ENCODE measurements around the gene F10. TPM values are rescaled to one million over a fixed set of nuclear protein-coding genes. Genes with fewer than 3 reads are reported as not detected.

F10 gene
- total RNA-seq, 2 experiments from 2014 or later: not detected

DNA sequence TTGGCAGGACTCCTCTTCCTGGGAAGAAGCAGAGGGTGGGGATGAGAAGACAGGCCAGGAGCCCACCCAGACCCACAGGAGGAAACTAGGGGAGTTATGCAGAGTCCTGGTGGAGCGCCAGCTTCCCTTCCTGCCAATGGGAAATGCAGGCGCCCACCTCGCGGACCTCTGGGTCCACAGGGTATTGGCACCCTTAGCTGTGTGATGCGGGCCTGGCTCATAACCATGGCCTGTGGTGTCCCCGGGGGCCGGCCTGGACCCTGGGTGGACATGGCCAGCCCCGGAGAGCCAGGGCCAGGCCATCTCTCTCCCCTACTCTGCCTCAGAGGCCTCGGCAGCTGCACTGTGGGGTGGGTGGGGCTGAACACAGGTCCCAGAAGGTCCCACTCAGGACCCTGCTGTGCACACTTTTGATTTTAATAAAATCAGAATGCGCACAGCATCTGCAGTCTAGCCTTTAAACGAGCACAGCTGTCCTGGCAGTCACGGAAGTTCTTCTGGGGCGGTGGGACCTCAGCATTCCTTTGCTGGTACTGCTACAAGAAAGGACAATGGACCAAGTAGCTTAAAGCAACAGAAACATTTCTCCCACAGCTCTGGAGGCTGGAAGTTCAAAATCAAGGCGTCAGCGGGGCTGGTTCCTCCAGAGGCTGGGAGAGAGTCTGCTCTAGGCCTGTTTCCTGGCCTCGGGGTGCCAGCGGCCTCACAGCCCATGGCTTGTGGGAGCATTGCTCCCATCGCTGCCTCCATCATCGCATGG, 1.8 kb downstream of the F10 start:
- H3K9me3 Mint-ChIP-seq: no peaks in the 10 kb centered on the region
- no peak overlapping the region for H3K27ac Mint-ChIP-seq
- no peaks in the 10 kb centered on the region for H3K36me3 Mint-ChIP-seq
- H3K27me3 Mint-ChIP-seq: peaks cover 29% of the 10 kb centered on the region
- no peaks in the 10 kb centered on the region for H3K4me1 Mint-ChIP-seq
- H3K4me3 Mint-ChIP-seq: no peak overlapping the region
- DNase-seq: no peak

DNA sequence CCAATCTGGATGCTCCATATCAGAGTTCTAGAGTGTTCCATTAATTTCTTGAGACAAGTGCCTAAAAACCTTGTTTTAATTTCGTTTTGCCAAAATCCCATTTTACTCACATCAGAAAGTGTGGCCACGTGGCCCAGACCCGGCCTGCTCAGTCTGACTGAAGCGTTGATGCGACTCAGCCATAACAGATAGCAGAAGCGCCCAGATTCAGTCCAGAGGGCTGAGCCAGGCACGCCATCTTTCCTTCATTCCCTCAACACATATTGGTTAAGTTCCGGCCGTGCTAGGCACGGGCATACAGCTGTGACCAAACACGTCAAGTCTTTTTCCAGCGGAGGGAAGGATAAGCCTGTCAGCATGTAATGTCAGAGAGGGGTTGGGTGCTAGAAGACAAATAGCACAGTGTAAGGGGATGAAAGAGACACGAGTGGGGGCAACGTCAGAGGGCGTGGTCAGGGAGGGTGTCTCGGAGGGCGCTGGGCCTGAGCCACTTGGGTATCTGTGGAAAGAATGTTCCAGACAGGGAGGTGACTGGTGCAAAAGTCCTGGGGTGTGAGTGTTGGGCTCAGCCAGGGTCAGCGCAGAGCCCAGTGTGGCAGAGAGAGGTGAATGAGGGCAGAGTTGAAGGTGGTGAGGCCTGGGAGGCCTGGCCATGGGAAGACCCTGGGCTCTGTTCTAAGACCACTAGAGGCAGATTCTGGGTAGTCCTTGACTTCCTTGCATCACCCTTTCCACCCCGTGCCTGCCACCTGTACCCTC, 3.1 kb downstream of the F10 start:
- H3K36me3 Mint-ChIP-seq: peaks cover 1% of the 10 kb centered on the region
- H3K4me3 Mint-ChIP-seq: no peak overlapping the region
- H3K9me3 Mint-ChIP-seq: no peaks in the 10 kb centered on the region
- no peak overlapping the region for H3K27ac Mint-ChIP-seq
- no peaks in the 10 kb centered on the region for H3K4me1 Mint-ChIP-seq
- peaks cover 34% of the 10 kb centered on the region for H3K27me3 Mint-ChIP-seq
- DNase-seq: no peak

DNA sequence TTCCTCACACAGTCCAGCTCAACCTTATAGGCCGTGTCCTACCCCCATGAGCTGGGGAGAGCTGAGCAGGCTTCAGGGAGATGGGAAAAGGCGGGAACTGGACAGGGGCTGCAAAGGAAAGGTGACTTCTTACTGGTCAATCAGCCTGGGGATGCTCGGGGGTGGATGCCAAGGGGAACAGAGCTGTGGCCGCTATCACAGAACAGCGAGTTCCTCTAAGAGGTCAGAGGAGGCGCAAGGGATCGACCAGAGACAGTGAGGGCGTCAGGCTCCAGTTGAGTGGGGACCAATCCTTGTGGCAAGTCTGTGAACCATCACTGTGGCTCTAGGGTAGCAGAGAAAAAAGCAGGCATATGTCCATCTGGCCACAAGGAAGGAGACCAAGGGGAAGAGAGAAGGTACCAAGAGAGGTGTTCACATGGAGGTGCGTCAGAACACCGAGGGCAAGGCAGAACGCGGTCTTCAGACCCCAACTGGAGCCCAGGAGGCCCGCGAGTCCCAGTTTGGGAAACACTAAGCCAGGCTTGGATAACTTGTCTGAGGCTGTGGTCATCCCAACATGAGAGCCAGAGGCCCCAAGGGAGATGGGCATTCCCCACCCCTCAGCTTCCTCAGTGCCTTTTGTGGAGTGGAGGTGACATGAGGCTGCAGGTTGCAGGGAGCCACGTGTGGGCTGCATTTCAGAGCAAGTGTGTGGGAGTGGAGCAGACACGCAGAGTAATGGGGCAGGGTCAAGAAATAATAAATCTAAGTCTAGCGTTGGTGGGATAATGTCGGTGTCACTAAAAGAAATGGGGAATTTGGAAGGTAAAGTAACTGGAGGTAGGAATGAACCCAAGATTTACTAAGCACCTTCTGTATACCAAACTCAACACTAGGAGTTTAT, 3.9 kb downstream of the F10 start:
- Mint-ChIP-seq H3K4me3 (no peak overlapping the region), H3K4me1 (no peaks in the 10 kb centered on the region), H3K27ac (no peak overlapping the region), H3K9me3 (no peaks in the 10 kb centered on the region), H3K36me3 (peaks cover 1% of the 10 kb centered on the region), H3K27me3 (peaks cover 34% of the 10 kb centered on the region)
- DNase-seq: no peak

DNA sequence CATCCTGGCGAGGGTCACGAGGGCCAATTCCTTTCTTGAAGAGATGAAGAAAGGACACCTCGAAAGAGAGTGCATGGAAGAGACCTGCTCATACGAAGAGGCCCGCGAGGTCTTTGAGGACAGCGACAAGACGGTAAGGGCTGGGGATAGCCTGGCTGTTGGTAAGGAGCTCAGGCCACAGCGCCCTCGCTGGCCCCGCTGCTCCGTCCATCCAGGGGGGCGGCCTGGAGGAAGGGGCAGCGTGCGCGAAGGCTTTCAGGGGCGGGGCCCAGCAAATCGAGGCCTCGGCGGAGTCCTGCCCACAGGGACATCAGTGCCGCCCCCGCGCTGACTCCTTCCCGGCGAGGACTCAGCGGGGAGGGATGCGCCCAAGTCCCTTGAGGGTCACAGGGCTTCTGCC, 6.9 kb downstream of the F10 start:
- no peak for DNase-seq
- no peaks in the 10 kb centered on the region for H3K4me1 Mint-ChIP-seq
- peaks cover 1% of the 10 kb centered on the region for H3K36me3 Mint-ChIP-seq
- H3K9me3 Mint-ChIP-seq: peaks cover 3% of the 10 kb centered on the region
- no peak overlapping the region for H3K27ac Mint-ChIP-seq
- H3K4me3 Mint-ChIP-seq: no peak overlapping the region
- H3K27me3 Mint-ChIP-seq: peaks cover 37% of the 10 kb centered on the region

DNA sequence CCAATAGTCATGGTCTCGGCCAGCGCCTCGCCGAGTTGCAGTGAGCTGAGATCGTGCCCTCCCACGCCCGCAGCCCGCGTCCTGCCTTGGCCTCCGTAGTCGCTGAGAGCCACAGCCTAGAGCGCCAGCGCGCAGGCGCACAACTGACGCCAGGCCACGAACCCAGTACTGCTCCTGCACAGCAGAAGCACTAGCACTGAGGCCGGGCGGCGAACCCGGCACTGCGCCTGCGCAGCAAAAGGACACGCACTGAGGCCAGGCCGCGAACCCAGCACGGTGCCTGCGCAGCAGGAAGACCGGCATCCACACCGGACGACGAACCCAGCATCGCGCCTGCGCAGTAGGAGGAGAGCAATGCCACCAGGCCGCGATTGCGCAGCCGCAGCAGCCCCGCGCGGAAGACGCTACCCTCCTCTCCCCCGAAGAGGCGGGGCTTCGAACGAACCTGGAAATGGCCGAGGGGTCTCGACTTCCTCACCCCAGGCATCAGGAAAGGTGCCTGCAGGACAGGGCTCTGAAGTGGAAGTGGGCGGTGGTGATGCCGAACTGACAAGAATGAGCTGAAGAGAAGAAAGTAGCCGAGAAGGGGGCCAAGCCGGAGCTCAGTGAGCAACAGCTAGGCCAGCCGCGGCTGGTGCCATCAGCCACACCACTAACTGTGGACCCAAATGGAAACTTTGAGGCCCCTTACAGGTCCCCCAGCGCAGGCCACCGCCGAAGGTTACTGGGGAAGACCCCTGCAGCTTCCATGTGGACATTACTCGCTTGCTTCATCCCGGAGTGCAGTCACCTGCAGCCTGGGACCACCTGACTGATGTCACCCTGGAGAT, 7.5 kb downstream of the F10 start:
- H3K27me3 Mint-ChIP-seq: peaks cover 37% of the 10 kb centered on the region
- peak overlapping the region; percentile 36 for H3K27ac Mint-ChIP-seq
- peak overlapping the region; percentile 29 for H3K4me3 Mint-ChIP-seq
- peaks cover 1% of the 10 kb centered on the region for H3K36me3 Mint-ChIP-seq
- peaks cover 3% of the 10 kb centered on the region for H3K9me3 Mint-ChIP-seq
- peak; percentile 57 for DNase-seq
- H3K4me1 Mint-ChIP-seq: no peaks in the 10 kb centered on the region

DNA sequence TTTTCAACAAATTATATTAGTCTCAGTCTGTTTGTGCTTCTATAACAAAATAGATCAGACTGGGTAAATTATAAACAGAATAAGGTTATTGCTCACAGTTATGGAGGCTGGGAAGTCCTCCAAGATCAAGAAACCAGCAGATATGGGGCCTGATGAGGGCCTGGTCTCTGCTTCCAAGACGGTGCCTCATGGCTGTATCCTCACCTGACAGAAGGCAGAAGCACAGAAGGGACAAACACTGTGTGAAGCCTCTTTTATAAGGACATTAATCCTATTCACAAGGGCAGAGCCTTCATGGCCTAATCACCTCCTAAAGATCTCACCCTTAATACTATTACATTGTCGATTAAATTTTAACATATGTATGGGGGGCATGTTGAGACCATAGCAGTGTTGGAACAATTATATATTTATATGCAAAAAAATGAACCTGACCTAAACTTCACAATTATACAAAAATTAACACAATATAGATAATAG, 12.7 kb downstream of the F10 start:
- Mint-ChIP-seq H3K9me3 (peaks cover 3% of the 10 kb centered on the region), H3K27ac (no peak overlapping the region), H3K4me3 (no peak overlapping the region), H3K36me3 (no peaks in the 10 kb centered on the region), H3K4me1 (no peaks in the 10 kb centered on the region), H3K27me3 (peaks cover 6% of the 10 kb centered on the region)
- no peak for DNase-seq

DNA sequence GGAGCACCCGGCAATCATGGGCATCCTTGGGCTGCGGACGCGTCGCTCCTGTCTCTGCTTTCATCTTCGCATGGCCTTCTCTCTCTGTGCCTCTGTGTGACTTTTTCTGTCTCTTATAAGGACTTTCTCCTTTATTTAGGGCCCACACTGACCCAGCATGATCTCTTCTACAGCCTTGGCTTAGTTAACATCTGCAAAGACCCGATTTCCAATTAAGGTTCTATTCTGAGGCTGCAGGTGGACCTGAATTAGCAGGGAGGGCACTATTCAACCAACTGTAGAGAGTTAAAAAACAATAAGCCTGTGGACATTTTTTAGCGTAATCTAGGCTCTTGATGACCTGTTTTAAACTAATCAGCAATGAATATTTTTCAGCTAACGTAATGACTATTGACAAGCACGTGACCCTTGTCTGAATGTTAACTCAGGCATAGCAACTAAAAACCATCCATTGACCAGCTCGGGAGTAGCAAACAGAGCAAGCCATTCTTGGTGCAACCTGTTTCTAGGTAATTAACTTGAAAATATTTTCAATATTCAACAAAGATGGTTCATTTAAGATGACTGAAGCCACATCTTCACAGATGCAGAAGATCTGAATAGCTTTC, 15.2 kb downstream of the F10 start:
- DNase-seq: no peak
- Mint-ChIP-seq H3K4me3 (no peak overlapping the region), H3K9me3 (peaks cover 3% of the 10 kb centered on the region), H3K4me1 (no peaks in the 10 kb centered on the region), H3K27me3 (peaks cover 5% of the 10 kb centered on the region), H3K36me3 (no peaks in the 10 kb centered on the region), H3K27ac (no peak overlapping the region)

DNA sequence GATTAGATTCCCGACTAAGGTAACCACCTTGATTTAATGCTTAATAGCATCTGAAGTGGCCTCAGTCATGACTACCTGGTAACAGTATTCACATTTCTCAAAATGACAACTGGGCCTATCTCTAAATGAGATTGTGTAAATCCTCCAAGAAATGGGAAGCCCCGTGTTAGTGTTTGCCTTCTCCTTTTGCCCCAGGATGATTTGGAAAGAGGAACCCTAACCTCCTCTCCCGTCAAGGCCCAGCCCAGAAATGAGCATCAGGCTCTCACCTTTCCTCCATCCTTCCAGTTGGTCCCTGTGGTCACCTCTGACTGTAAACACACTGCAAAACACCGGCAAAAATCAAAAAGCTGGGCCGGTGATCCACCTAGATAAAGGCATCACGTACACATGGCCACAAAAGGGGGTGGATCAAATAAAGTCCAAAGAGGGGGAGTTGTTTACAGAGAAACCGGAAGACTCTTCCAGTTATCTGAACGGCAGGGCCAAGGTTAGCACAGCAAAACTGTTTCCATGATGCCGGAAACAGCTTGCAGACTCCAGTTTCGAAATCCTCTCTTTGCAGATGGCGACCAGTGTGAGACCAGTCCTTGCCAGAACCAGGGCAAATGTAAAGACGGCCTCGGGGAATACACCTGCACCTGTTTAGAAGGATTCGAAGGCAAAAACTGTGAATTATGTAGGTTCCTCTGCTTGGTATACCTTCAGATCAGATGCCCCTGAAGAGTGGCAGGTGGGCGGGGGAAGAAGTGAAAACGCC, 16.4 kb downstream of the F10 start:
- no peak for DNase-seq
- H3K9me3 Mint-ChIP-seq: peaks cover 3% of the 10 kb centered on the region
- peaks cover 3% of the 10 kb centered on the region for H3K27me3 Mint-ChIP-seq
- no peak overlapping the region for H3K4me3 Mint-ChIP-seq
- H3K4me1 Mint-ChIP-seq: no peaks in the 10 kb centered on the region
- H3K36me3 Mint-ChIP-seq: no peaks in the 10 kb centered on the region
- no peak overlapping the region for H3K27ac Mint-ChIP-seq

DNA sequence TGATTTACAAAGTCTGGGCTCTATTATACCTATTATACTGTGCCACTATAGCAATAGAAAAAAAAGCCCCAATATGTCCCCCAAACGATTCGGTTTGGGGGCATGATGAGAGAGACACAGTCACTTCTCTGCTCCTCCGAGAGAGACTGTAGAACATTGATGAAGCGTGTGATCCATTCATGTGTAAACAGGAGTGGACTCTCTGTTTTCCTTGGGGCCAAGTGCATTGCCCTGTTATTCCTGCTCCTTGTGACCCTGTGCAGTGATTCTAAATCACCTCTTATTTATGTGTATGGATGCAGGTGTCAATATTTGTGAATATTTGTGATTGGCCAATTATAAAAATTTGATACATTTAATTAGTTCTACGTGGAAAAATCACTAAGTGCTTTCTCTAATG, 17.0 kb downstream of the F10 start:
- no peak for DNase-seq
- Mint-ChIP-seq H3K9me3 (no peaks in the 10 kb centered on the region), H3K4me1 (no peaks in the 10 kb centered on the region)

DNA sequence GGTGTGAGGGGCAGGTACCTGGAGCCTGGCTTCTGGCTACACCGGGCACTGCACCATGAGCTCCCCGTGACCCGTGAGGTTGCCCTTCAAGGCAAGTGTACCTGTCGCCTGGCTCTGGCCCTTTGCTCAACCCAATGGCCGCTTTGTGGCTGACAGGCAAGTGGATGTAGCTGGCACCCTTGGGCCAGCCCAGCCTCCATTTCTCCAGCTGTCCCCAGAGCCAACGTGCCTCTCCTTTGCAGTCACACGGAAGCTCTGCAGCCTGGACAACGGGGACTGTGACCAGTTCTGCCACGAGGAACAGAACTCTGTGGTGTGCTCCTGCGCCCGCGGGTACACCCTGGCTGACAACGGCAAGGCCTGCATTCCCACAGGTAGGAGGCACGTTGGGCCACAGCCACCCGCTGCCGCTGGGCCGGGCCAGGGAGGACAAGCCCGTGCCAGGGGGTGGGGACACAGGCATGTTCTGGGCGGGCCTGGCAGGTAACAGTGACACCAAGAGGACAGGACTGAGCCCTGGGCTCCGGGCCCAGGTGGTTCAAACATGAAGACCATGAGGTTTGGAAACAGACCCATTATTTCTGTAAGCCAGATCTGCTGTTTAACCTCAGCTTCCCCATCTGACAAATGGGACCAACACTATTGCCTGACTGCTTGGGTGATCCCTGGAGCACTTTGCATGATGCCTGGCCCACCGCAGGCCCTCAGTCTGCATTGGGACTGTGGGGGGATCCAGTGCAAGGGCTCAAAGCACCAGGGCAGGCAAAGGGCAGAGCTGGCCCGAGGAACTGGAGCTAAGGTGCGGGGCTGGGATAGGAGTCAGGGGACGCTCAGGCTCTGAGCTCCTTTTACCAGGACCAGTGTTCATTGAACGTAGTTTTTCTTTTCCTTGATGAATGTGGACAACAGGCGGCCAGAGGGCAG, 18.3 kb downstream of the F10 start:
- peaks cover 4% of the 10 kb centered on the region for H3K4me1 Mint-ChIP-seq
- no peak for DNase-seq
- no peaks in the 10 kb centered on the region for H3K36me3 Mint-ChIP-seq
- peaks cover 1% of the 10 kb centered on the region for H3K9me3 Mint-ChIP-seq
- H3K27ac Mint-ChIP-seq: no peak overlapping the region
- H3K4me3 Mint-ChIP-seq: no peak overlapping the region
- H3K27me3 Mint-ChIP-seq: peaks cover 3% of the 10 kb centered on the region

More for the DNA sequence above, 17.0 kb downstream of the F10 start:
- H3K4me3 Mint-ChIP-seq: no peak overlapping the region
- peaks cover 3% of the 10 kb centered on the region for H3K27me3 Mint-ChIP-seq
- no peaks in the 10 kb centered on the region for H3K36me3 Mint-ChIP-seq
- H3K27ac Mint-ChIP-seq: no peak overlapping the region

DNA sequence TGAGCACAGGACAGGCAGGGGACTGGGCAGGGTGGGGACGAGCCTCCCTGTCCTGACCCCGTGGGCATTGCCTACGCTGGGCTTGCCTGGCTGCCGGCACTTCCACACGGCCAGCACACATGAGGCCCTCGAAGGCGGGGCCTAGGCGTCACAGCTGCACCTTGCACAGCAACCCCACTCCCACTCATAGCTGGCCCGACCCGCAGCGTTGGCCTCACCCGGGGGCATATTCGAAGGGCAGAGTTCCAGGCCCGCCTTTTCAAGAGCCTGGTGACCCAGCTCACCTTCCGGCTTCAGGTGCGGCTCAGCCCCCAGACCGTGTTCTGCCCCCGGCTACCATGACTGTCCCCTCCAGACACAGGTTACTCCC, 19.0 kb downstream of the F10 start:
- peaks cover 1% of the 10 kb centered on the region for H3K9me3 Mint-ChIP-seq
- peaks cover 4% of the 10 kb centered on the region for H3K4me1 Mint-ChIP-seq
- DNase-seq: no peak
- peaks cover 3% of the 10 kb centered on the region for H3K27me3 Mint-ChIP-seq
- H3K4me3 Mint-ChIP-seq: no peak overlapping the region
- H3K36me3 Mint-ChIP-seq: no peaks in the 10 kb centered on the region
- no peak overlapping the region for H3K27ac Mint-ChIP-seq

DNA sequence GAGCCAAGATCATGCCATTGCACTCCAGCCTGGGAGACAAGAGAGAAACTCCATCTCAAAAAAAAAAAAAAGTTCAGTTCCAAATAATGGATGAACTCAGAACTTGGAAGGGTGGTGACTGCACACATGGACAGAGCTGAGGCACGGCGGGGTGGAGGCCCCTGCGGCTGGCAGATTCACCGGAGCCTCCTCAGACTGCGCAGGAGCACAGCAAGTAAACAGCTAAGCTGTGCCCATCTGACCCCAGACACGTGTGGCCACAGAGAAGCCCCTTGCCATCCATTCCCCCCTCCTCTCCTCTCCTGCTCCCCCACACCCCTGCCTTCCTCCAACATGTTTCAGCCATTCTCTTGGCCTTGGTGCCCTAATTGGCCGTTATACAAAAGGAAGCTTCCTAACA, 20.3 kb downstream of the F10 start:
- Mint-ChIP-seq H3K36me3 (no peaks in the 10 kb centered on the region), H3K27ac (no peak overlapping the region), H3K4me3 (no peak overlapping the region), H3K9me3 (peaks cover 1% of the 10 kb centered on the region), H3K4me1 (peaks cover 4% of the 10 kb centered on the region), H3K27me3 (peaks cover 3% of the 10 kb centered on the region)
- DNase-seq: no peak

Measured in activated naive CD8-positive, alpha-beta T cell treated with anti-CD3 and anti-CD28 coated beads for 36 hours (primary cell).